H9 (cell line): Measurements from ENCODE around the gene TLE4. TPM values are rescaled to one million over a fixed set of nuclear protein-coding genes. Genes with fewer than 3 reads are reported as not detected.

Source experiments
- DNase-seq: peaks from one replicate; pipeline ENCODE4 v3.0.0-alpha.2; 2017
- H2AFZ ChIP-seq: one replicate; pipeline ENCODE4 v1.6.1; 2013; ENCODE audit warnings: mild to moderate bottlenecking, low read length, control low read depth, moderate library complexity
- H2AK5ac ChIP-seq: 2 replicates; pipeline ENCODE4 v1.6.1; 2013; ENCODE audit warnings: low read length, control low read depth, mixed read lengths; ENCODE audit not compliant: insufficient read length
- H2BK120ac ChIP-seq: one replicate; pipeline ENCODE4 v1.6.1; 2013; ENCODE audit warnings: low read depth, mild to moderate bottlenecking, low read length, control low read depth, inconsistent platforms; ENCODE audit not compliant: poor library complexity, severe bottlenecking
- H2BK12ac ChIP-seq: 2 replicates; pipeline ENCODE4 v1.6.1; 2013; ENCODE audit warnings: low read length, control low read depth, mixed read lengths, low read depth; ENCODE audit not compliant: insufficient read length
- H2BK15ac ChIP-seq: 2 replicates; pipeline ENCODE4 v1.6.1; 2013; ENCODE audit warnings: low read depth, low read length, control low read depth
- H2BK20ac ChIP-seq: one replicate; pipeline ENCODE4 v1.6.1; 2013; ENCODE audit warnings: low read depth, mild to moderate bottlenecking, low read length, control low read depth, inconsistent platforms; ENCODE audit not compliant: poor library complexity, severe bottlenecking
- H2BK5ac ChIP-seq: 2 replicates; pipeline ENCODE4 v1.6.1; 2013; ENCODE audit warnings: low read length, control low read depth, mixed read lengths; ENCODE audit not compliant: insufficient read length
- H3K14ac ChIP-seq: 2 replicates; pipeline ENCODE4 v1.6.1; 2013; ENCODE audit warnings: low read length, control low read depth; ENCODE audit not compliant: insufficient read depth
- H3K18ac ChIP-seq: 2 replicates; pipeline ENCODE4 v1.6.1; 2013; ENCODE audit warnings: low read depth, mild to moderate bottlenecking, mixed read lengths, low read length, control low read depth; ENCODE audit not compliant: insufficient read length
- H3K23ac ChIP-seq: 2 replicates; pipeline ENCODE4 v1.6.1; 2013; ENCODE audit warnings: low read length, control low read depth, mixed read lengths, low read depth; ENCODE audit not compliant: insufficient read length
- H3K23me2 ChIP-seq: 2 replicates; pipeline ENCODE4 v1.6.1; 2013; ENCODE audit warnings: low read depth, mild to moderate bottlenecking, mixed read lengths, low read length, control low read depth; ENCODE audit not compliant: insufficient read length, poor library complexity, severe bottlenecking
- H3K27ac ChIP-seq: 2 replicates; pipeline ENCODE4 v1.5.1; 2013; ENCODE audit warnings: low read length, control low read depth, mixed read lengths, low read depth; ENCODE audit not compliant: insufficient read length
- H3K27me3 ChIP-seq: 2 replicates; pipeline ENCODE4 v1.6.1; 2013; ENCODE audit warnings: low read length, control low read depth, inconsistent platforms; ENCODE audit not compliant: insufficient read depth
- H3K4ac ChIP-seq: 2 replicates; pipeline ENCODE4 v1.6.1; 2013; ENCODE audit warnings: low read depth, mild to moderate bottlenecking, control low read depth, inconsistent platforms, low read length, moderate library complexity
- H3K4me1 ChIP-seq: 2 replicates; pipeline ENCODE4 v1.6.1; 2013; ENCODE audit warnings: low read length, control low read depth, inconsistent platforms; ENCODE audit not compliant: insufficient read depth
- H3K4me2 ChIP-seq: 2 replicates; pipeline ENCODE4 v1.6.1; 2013; ENCODE audit warnings: low read length, control low read depth, mixed read lengths; ENCODE audit not compliant: insufficient read length, insufficient read depth
- H3K56ac ChIP-seq: 2 replicates; pipeline ENCODE4 v1.6.1; 2013; ENCODE audit warnings: low read depth, mild to moderate bottlenecking, mixed read lengths, low read length, control low read depth; ENCODE audit not compliant: insufficient read length
- H3K79me1 ChIP-seq: 2 replicates; pipeline ENCODE4 v1.6.1; 2013; ENCODE audit warnings: low read depth, mild to moderate bottlenecking, moderate library complexity, low read length, control low read depth, inconsistent platforms; ENCODE audit not compliant: insufficient read depth, poor library complexity, severe bottlenecking
- H3K79me2 ChIP-seq: 2 replicates; pipeline ENCODE4 v1.6.1; 2013; ENCODE audit warnings: low read length, control low read depth, inconsistent platforms; ENCODE audit not compliant: insufficient read depth
- H3K9ac ChIP-seq: 2 replicates; pipeline ENCODE4 v1.6.1; 2013; ENCODE audit warnings: low read length, control low read depth, mixed read lengths; ENCODE audit not compliant: insufficient read length; ENCODE audit errors: extremely low read depth
- H3K9me3 ChIP-seq: one replicate; pipeline ENCODE4 v1.6.1; 2013; ENCODE audit warnings: low read depth, low read length, inconsistent platforms; ENCODE audit not compliant: control insufficient read depth
- H3T11ph ChIP-seq: one replicate; pipeline ENCODE4 v1.6.1; 2013; ENCODE audit warnings: mild to moderate bottlenecking, low read length, control low read depth, inconsistent platforms
- H4K20me1 ChIP-seq: one replicate; pipeline ENCODE4 v1.6.1; 2013; ENCODE audit not compliant: control insufficient read depth, insufficient read length, insufficient read depth
- H4K5ac ChIP-seq: 2 replicates; pipeline ENCODE4 v1.6.1; 2013; ENCODE audit warnings: low read depth, mild to moderate bottlenecking, mixed read lengths, low read length, control low read depth; ENCODE audit not compliant: insufficient read length
- H4K8ac ChIP-seq: replicated peaks from 2 replicates; pipeline ENCODE4 v1.6.1; 2013; ENCODE audit warnings: low read length, control low read depth, mixed read lengths, low read depth; ENCODE audit not compliant: insufficient read length
- H4K91ac ChIP-seq: 2 replicates; pipeline ENCODE4 v1.6.1; 2013; ENCODE audit warnings: low read depth, mild to moderate bottlenecking, moderate library complexity, mixed read lengths, low read length, control low read depth; ENCODE audit not compliant: insufficient read length
- H3K27ac Mint-ChIP-seq, 3 experiments: 2 replicates in 2 of 3; 3 replicates in 1 of 3; pipeline ENCODE4 v1.8.0; 2020 to 2021; ENCODE audit warnings: mixed read lengths in 3 of 3, mild to moderate bottlenecking in 1 of 3, moderate library complexity in 1 of 3
- H3K27me3 Mint-ChIP-seq: 2 replicates; pipeline ENCODE4 v1.8.0; 2021; ENCODE audit warnings: low read depth, mild to moderate bottlenecking, moderate library complexity, mixed read lengths
- H3K36me3 Mint-ChIP-seq, 3 experiments: 2 replicates in 2 of 3; 3 replicates in 1 of 3; pipeline ENCODE4 v1.8.0; 2020 to 2021; ENCODE audit warnings: low read depth in 3 of 3, mixed read lengths in 3 of 3; ENCODE audit not compliant: insufficient read depth in 1 of 3
- H3K4me1 Mint-ChIP-seq, 2 experiments: 2 replicates each; pipeline ENCODE4 v1.8.0; 2020; ENCODE audit warnings: mixed read lengths in 2 of 2
- H3K4me3 Mint-ChIP-seq, 2 experiments: 2 replicates in 1 of 2; 3 replicates in 1 of 2; pipeline ENCODE4 v1.8.0; 2020 to 2021; ENCODE audit warnings: mild to moderate bottlenecking in 2 of 2, mixed read lengths in 2 of 2, moderate library complexity in 1 of 2
- H3K9me3 Mint-ChIP-seq, 2 experiments: 2 replicates in 1 of 2; 3 replicates in 1 of 2; pipeline ENCODE4 v1.8.0; 2020; ENCODE audit warnings: mild to moderate bottlenecking in 2 of 2, mixed read lengths in 2 of 2, moderate library complexity in 1 of 2
- CTCF ChIP-seq: fragments of 200-600 bp; sonication (generic); conservative IDR thresholded peaks from 3 replicates; pipeline ENCODE4 v1.8.0; 2021; ENCODE audit warnings: antibody characterized with exemption, mild to moderate bottlenecking
- WGBS: extraction: QIAGEN DNeasy Blood & Tissue Kit; methylation state at CpG from one replicate; pipeline ENCODE4 v1.1.7; 2013; ENCODE audit warnings: missing lambda C conversion rate, low lambda C conversion rate, mixed read lengths; ENCODE audit not compliant: insufficient read length; ENCODE audit errors: extremely low coverage; 5-methylcytosine and 5-hydroxymethylcytosine counted together
- total RNA-seq: library from RNA; stranded (reverse); gene quantifications from 2 replicates; pipeline ENCODE4 v1.2.1, GENCODE V29; 2021

TLE4 gene
- total RNA-seq, 1 experiment from 2014 or later: 35.1 TPM

- Histone ChIP-seq H4K20me1 (no peaks in the 10 kb centered on the region), H2BK5ac (no peak overlapping the region), H4K8ac (no peak overlapping the region), H4K5ac (no peak overlapping the region), H3K23me2 (peaks cover 11% of the 10 kb centered on the region), H3K4me2 (no peak overlapping the region), H3K79me1 (no peaks in the 10 kb centered on the region), H3K79me2 (peaks cover 1% of the 10 kb centered on the region; the same call in 1 of the 2 replicates), H2AFZ (no peak overlapping the region), H4K91ac (no peak overlapping the region), H3K14ac (no peak overlapping the region), H2BK20ac (no peak overlapping the region), H3K4me1 (no peaks in the 10 kb centered on the region), H3K18ac (no peak overlapping the region), H3K4ac (no peak overlapping the region), H2BK12ac (no peak overlapping the region), H3K9ac (no peak overlapping the region), H3K27me3 (no peaks in the 10 kb centered on the region), H2BK120ac (no peak overlapping the region), H3K9me3 (no peaks in the 10 kb centered on the region), H2BK15ac (no peak overlapping the region), H3K27ac (no peak overlapping the region), H3K23ac (no peak overlapping the region), H2AK5ac (no peak overlapping the region), H3T11ph (no peak overlapping the region), H3K56ac (no peak overlapping the region)
- TF ChIP-seq CTCF: no peak
- H3K36me3 Mint-ChIP-seq: peaks cover 0 to under 1% (median 0%) of the 10 kb centered on the region in 3 experiments; a peak in 1 of 7 replicates
- no peak for DNase-seq
- WGBS: no CpG with 5 or more reads among the region's 7 CpGs
- H3K9me3 Mint-ChIP-seq: peaks cover under 1 to 1% of the 10 kb centered on the region in 2 experiments; a peak in 3 of 5 replicates
- H3K4me3 Mint-ChIP-seq: no peak overlapping the region
- no peak overlapping the region for H3K27ac Mint-ChIP-seq
- H3K27me3 Mint-ChIP-seq: peaks cover 7% of the 10 kb centered on the region
- peaks cover 4 to 5% of the 10 kb centered on the region in 2 experiments for H3K4me1 Mint-ChIP-seq
Measured at GRCh38 chr9:79568337-79569101, 3.2 kb upstream of the TLE4 start.
